ENCODE results near the gene AHNAK.

AHNAK gene

DNA sequence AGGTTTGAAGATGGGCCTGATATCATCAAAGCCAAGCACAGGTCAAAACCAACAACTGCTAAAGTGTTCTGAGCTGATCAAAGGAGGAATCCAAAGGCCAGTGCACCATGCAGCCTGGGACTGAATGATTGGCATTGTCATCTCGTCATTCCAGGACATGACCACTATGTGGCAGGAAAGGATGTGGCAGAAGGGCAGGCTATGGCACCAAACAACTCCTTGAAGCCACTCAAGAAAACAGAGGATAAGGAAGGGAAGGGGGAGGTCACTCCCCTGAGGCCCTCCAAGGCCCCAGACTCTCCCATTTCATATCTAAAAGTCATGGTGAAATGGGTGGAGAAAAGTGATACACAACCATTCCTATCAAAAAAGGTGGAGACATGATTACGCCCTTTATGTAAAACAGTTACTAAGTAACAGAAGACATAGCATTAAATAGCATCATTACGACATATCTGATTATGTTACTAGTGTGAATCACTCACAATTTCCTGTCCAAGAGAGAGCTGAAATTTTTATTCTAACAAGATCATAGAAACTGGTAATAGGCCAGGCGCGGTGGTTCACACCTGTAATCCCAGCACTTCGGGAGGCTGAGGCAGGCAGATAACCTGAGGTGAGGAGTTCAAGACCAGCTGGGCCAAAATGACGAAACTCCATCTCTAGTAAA is 49.3 kb downstream of the AHNAK start:
- DNase-seq, result peak; percentile 51

DNA sequence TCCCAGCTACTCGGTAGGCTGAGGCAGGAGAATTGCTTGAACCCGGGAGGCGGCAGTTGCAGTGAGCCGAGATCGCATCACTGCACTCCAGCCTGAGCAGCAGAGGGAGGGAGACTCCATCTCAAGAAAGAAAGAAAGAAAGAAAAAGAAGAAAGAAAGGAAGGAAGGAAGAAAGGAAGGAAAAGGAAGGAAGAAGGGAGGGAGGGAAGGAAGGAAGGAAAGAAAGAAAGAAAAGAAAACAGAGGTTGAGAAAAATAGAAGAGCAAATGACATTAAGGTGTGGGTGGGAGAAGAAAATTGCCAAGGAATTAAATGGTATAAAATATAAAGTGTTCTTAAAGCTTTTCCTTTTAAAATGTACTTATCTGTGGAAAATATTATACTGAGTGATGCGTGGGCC is 49.9 kb downstream of the AHNAK start:
- no peak for DNase-seq

DNA sequence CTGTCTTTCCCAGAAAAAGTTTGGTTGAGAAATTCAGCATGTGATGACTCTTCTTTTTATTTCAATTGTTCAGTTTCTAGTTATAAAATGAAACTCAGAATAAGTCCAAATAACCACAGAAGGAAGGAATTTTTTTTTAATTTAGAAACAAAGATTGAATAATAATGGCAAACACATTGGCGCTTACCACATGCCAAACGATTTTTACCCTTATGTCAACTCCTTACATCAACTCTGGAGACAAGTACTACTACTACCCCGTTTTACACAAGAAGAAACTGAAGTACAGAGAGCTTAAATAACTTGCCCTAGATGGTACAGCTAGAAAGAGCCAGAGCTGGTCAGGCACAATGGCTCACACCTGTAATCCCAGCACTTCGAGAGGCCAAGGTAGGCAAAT is 52.4 kb downstream of the AHNAK start:
- no peak for DNase-seq

DNA sequence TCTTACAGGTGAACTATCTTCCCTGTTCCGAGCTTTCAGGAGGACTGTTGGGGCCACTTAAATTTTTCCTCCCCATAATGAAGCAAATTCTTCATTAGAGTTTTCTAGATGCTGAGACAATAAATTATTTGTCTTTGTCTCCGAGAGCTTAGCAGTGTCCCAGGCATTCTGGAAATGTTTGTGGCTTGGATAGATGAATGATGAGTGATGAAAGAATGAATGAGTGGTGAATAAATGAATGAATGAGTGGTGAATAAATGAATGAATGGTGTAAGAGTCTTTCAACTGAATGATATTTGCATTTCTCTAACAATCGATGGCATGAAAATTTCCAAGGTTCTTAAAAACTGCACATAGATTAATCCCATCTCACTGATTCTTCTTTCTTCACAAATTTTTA is 52.8 kb downstream of the AHNAK start:
- peak; percentile 42 for DNase-seq

DNA sequence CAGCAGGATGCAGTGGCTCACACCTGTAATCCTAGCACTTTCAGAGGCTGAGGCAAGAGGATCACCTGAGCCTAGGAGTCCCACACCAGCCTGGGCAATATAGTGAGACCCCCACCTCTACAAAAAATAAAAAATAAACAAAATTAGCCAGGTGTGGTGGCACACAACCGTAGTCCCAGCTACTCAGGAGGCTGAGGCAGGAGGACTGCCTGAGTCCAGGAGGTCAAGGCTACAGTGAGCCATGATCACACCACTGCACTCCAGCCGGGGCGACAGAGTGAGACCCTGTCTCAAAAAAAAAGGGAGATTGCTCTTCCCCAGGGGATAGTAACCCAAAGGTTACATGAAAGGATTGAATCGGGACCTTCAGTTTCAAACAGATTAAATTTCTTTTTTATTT is 54.0 kb downstream of the AHNAK start:
- no peak for DNase-seq

DNA sequence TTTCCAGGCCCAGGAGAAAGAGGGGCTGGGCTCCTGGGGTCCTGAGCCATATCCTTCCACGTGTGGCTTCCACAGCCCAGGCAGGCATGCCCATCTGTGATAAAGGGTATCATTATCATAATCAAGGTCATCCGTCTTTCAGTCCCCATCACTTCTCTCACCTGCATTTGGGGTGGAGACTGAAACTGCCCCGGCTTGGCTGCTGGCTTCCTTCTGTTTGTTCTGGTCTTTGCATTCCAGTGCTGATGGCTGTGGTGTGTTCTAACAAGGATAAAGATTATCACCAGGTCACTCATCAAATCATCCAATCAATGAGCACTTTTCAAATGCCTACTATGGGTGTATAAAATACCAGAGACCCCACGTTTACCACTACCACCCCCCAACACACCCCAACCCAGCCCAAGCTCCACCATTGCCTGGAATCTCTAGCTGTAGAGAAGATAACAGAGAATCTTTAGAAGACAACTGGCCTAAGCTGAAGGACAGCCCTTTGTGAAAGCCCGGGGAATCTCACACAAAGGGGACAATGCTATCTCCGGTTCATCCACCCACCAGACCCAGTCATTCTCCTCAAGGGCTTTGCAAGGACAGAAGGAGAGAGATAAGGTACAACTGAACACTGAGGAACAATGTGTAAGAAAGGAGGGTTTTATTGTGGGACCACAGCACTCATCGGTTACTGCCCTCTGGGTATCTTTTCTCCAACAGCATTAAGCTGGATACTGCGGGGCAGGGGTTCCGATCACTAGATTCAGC is 54.9 kb downstream of the AHNAK start:
- no peak for DNase-seq

DNA sequence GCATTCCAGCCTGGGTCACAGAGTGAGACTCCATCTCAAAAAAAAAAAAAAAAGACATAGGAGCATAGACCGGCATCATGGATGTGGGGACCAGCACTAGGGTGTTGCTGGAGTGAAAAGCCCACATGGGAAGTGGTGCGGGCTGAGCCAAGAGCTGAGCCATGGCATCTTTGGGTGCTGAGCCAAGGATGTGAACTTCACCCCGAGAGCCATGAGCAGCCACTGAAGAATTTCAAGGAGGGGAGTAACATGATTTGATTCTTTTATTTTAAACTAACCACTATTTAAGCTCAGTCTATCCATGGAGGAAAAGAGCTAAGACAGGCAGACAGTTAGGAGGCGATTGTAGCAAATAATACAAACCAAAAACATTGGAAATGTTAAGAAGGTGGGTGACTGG is 57.4 kb downstream of the AHNAK start:
- peak; percentile 44 for DNase-seq

DNA sequence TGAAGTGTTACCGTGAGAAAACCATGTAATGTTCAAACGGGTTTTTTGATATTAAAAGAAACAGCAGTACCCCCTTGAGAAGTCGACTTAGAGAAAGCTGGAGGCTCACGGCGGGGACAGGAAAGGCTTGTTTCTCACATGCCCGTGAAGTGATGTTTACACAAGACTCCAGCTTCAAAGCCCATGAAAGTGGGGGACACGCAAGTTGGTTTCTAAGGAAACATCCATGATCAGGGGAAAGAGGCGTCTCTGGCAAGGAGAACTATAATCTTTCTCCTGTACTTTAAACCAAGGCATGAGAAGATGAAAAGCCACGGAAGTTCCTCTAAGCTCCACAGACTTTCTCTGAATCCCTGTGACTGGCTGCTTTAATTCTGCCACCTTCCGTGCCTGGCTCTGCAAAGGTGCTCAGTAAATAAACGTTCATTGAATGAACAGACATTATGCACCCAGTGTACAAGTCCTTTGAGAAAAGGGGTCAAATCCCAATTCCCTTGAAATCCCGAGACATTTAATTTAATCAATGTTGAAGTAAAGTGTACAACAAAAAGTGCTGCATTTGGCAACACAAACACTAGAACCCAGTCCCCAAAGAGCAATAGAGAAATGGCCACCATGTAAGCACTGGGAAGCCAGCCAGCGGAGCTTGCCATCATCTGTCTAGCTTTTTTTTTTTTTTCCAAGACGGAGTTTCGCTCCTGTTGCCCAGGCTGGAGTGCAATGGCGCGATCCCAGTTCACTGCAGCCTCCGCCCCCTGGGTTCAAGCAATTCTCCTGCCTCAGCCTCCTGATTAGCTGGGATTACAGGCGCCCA is 58.7 kb downstream of the AHNAK start:
- no peak for DNase-seq

DNA sequence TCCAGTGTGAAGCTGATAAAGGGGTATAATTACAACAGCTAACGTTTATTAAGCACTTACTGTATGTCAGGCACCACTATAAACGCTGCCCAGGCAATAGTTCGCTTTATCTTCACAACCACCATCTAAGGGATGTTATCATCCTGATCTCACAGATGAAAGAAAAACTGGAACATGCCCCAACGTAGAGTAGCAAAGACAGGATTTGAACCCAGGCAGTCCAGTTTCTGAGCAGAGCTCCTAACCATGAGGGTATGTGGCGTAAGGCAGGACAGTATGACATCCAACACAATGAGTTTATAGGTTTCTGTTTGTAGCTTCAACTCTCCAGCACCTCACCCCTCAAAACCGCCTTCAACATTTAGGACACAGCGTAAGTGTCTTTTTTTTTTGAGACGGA is 59.5 kb downstream of the AHNAK start:
- no peak for DNase-seq

DNA sequence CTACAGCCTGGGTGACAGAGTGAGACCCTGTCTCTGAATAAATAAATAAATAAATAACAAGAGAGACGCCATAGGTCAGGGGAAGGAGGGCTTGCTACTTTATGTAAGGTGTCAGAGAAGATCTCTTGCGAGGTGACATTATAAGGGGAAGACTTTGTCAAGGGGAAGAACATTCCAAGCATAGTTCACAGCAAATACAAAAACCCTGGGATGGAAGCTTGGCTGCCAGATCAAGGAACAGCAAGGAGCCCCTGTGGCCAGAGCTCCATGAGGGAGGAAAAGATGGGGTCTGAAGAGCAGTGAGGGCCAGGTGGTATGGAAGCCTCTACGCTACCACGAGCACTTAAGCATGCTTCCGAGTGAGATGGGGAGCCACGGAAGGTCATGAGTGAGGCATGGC is 62.3 kb downstream of the AHNAK start:
- no peak for DNase-seq

DNA sequence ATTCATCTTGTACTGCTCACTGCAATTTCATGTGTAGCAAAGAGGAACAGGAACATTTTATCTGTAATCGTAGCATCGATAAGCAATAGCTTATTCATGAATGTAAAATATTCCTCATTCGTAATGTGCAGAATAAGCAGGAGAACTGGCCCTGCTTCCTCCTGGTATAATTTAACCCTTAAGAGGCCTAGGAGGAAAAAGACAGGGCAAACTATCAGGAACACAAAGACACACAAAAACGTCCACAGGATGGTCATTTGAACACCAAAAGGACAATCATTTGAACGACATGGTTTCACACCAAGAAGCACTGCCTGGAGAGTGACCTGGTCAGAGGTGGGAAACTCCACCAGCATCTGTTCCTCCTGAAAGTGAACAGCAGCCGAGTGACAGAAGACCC is 63.9 kb downstream of the AHNAK start:
- DNase-seq, result no peak

DNA sequence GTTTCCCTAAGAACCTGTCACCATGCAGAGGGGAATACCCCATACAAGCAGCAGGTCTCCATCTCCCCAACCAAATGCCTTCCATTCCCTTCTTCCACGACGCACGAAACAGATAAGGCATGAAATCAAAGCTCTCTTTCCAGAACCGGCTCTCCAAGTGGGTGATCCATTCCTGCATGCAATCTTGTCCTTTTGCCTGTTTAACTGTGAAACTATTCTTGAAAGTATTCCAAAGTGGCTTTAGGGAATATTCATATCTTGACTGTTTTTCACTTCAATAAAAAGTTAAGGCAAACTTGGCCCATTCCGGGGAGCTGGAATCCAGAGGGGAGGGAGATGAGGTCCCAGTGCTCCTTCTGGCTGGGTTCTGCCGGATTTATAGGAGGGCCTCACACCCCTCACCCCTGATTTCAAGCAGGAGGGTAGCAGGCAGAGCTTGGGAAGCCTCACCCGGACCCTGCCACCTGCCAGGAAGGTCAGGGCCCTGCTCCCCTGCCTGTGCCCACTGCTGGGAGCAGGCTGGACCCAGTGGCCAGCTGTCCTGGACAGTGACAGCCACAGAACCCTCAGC is 66.9 kb downstream of the AHNAK start:
- peak; percentile 31 for DNase-seq

DNA sequence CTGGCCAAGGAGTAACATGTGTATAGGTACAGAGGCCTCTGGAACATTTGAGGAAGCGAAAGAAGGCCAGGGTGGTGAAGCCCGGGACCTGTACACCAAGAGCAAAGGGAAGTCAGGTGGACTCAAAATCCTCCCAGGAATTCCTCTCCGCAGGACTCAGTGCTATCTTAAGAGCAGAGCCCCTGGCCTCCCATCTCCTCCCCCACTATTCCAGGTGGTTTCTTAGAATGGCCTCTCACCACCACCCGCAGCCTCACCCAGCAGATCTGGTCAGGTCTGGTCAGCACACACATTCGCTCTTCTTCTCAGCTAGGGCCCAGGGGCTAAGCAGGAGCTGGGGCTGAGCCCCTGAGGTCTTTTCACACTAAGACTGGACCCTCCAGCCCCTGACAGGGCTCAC is 68.7 kb downstream of the AHNAK start:
- DNase-seq, result no peak

DNA sequence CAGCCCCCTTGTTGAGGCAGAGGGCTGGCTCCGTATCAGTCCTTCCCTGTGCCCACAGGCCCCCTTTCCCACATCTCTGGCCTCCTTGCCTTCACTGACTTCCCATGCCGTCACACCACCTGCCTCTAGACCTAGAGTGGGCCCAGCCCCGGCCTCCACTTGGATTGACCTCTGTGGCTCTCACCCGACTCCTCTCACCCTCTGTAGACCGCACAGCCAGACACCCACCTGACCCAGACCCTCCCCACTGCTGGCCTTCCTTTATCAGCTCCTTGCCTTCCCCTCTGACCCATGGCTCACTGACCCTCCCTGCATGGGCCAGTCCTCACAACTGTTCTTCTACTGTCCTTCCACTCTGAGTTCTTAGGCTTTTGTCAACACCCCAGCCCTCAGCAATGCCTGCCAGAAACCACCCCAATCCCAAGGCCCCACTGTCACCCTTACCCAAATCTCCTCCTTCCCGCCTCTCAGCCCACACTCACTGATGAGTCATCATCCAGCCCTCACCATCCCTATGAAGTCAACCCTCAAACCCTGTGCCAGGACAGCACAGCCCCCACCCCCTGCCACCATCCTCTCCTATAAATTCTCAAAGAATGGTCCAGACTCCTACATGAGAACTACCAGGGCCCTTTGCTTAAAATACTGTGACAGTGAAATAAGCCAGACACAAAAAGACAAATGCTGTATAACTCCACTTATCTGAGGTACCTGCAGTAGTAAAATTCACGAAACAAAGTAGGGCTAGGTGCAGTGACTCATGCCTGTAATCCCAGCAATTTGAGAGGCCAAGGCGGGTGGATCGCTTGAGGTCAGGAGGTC is 74.3 kb downstream of the AHNAK start:
- peak; percentile 61 for DNase-seq

DNA sequence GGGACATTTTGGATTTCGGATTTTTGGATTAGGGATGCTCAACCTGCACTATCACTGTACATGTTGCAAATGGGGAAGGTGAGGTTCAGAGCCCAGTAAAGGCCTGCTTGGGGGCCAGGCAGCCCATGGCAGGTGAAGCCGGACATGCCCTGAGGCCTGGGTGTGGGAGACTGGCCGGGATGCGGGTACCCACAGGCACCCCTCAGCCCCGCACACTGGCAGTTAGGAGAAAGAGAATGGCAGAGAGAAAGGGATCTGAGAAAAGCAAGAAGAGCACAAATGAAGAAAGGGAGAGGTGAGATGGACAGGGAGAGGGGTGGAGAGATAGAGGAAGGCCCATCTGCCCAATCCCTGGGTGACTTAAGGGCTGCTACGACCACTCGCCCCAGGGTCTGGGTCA is 75.0 kb downstream of the AHNAK start:
- no peak for DNase-seq

DNA sequence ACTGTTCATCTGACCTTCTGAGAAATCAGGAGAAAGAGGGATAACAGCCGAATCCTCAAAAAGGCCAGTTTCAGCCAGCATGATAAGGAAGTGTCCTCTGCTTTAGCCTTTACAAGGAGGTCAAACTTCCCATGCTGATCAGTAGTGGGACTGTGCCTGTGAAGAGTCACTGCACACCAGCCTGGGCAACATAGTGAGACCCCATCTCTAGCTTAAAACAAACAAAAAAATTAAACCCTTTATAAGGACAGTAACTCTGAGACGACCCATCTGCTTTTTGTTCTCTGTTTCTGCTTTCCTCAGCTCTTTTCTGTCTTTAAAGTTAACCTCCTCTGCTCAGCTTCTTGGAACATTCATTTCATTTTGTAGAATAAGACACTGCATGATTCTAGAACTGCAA is 78.0 kb downstream of the AHNAK start:
- no peak for DNase-seq

DNA sequence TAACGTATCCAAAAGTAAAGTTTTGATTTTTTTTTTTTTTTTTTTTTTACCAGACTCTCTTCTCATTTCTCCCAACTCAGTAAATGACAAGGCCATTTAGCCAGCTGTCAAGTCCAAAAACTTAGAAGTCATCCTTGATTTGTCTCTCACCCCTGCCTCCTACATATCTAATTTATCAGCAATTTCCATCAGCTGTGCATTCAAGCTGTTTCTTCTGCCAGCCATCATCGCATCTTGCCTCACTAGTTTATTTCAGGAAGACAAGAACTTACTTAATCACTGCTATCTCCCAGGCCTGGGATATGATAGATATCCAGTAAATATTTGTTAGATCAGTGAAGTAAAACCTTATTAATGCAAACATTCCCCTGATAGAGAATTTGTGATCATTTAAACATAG is 80.2 kb downstream of the AHNAK start:
- no peak for DNase-seq

DNA sequence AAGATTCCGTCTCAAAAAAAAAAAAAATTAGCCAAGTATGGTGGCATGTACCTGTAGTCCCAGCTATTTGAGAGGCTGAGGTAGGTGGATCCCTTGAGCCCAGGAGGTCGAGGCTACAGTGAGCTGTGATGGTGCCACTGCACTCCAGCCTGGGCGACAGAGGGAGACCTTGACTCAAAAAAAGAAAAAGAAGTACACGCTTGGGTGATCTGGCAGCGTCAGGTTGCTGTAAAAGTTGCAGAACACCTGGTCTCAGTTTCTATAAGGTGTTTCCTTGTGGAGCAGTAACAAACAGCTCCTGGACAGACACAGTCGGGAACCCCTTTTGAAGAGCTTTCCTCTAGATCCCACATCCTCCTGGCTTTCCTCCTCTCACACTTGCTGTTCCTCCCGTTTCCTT is 82.0 kb downstream of the AHNAK start:
- DNase-seq, result no peak

DNA sequence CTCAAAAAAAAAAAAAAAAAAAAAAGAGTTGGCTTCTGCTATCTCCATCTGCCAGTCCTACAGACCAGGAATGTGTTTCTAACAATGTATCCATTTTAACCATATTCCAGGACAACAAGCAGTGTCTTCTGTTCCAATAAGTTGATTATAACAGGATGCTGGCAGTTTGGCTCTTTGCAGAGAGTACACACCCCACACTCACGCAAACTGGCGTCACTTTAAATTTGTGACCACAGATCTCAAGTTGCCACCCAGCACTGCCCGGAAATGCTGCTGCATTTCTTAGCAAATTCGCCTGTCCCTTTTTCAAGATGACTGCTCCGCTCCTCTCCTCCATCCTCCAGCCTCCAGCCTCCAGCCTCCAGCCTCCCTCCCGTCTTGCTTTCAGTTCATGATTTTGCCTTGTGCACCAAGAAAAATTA is 83.5 kb downstream of the AHNAK start:
- no peak for DNase-seq

DNA sequence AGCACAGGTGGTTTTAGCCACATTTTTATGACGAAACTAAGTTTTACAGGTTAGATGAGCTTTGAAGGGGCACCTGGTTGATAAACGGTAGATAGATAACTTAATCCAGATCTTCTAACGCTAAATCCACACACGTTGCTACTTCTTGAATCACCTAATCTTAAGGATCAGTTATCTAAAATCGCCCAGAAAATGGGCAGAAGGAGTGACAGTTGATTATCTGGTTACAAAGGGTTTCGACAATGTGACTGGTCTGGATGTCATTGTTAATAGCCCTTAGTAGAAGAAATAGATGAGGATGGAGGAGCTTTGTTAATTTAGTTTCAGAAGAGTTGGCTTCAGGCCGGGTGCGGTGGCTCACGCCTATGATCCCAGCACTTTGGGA is 84.1 kb downstream of the AHNAK start:
- DNase-seq, result no peak

DNA sequence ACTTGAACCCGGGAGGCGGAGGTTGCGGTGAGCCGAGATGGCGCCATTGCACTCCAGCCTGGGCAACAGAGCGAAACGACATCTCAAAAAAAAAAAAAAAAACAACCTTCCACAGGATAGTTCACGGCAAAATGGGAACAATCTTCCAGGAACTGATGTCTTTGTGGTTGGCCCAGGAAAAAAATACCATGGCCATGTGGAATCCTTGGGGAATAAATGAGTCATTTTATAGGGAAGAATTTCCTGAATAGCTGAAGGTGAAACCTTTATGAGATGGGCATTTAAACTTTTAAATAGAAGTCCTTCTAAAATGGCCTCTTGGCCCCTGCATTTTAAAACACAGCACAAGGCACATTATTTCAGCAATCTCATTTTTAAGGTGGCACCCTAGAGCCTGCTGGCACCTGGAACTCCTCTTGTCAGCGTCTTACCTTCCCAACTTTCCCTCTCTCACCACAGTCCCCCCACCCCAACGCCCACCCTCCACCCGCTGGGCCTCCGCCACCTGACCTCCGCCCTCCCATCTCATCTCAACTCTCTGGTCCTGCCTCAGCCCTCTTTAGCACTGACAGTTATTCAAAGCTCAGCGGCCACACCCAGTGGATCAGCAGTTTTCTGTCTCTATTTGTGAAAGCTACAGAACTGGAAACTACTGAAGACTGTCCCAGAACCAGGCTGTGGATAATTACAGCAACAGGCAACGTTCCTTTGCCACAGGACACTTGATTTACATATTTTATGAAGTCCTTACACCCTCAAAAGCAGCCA is 84.7 kb downstream of the AHNAK start:
- DNase-seq, result peak; percentile 84

DNA sequence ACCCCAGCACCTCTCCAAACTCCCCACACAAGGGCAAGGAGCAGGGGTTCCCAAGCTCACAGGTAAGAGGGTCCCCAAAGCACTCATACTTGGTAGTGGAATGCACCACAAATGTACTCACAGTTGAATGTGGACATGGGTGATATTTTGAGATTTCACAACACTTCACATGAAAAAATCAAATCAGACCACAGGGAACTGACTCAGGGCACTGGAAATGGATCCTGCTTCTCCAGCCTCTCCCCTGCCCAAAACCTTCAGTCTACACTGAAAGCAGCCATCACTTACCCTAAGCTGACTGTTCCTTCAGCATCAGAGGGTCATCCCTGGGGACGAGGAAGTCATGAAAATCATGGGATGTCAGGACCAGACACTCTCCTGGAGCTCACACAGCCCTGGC is 87.5 kb downstream of the AHNAK start:
- DNase-seq, result no peak
